HG02759 (cell line): Measurements from ENCODE around the gene PRAMEF13.
"Not testable (repeated sequence)": the region's sequence is repeated elsewhere in the genome, so short reads cannot be mapped to it uniquely, and the experiment has no call there.

Source experiments
- ATAC-seq: cut with Tn5 transposase; IDR thresholded peaks from one replicate; pipeline ENCODE4 v1.9.1; 2021; ENCODE audit warnings: mild to moderate bottlenecking, moderate library complexity; ENCODE audit not compliant: unreplicated experiment

The PRAMEF13 gene

DNA sequence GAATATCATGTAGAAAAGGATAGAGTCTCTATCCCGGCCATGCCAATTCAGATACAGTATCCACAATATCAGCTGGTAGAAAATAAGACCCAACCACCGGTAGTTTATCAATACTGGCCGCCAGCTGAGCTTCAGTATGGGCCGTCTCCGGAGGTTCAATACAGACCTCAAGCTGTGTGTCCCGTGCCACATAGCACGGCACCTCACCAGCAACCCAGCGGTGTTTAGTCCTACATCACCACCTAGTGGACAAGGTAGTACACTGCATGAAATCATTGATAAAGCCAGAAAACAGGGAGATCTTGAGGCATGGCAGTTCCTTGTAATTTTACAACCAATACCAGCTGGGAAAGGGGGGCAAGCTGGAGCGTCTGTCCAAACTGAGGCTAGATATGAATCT, 7.5 kb upstream of the PRAMEF13 start:
- ATAC-seq: not testable (repeated sequence)

DNA sequence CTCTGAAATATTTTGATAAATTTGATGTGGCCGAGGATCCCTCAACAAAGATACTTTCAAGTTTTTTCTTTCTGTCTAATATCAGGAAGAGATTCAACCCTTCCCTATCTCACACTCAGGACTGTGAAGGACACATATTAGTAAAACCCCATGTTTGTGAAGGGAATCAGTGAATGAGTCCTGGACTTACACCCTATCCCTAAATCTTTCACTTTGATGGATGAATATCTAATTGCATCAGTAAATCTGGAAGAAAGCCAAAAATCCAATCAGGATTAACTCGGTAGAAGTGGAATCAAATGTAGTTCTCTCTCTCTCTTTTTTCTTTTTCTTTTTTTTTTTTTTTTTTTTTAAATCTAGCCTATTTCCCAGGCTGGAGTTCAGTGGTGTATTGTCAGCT, 29.7 kb downstream of the PRAMEF13 start, which contains the start of gene PRAMEF9:
TSS of gene PRAMEF9 (plus strand) at position 301 of the 400 bp plus-strand sequence. CDS start 3,433 bp downstream, outside the sequence.
- not testable (repeated sequence) for ATAC-seq

DNA sequence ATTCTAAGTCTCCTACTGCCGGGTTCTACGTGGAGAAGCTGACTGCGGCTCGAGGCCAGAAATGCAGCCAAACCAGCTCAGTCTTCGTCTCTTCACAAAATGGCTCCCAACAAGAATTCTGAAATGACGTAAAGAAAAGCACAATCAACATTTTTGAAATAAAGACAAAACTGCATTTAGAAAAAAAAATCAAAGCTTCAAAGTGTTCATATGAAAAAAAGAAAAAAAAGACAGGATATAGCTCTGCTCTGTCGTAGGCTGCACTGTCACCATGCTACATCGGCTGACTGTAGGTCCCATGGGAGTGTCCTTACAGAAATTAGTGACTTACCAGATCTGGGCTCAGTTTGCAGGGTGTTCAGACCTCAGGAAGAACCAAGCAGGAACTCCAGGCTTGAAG, 35.7 kb downstream of the PRAMEF13 start, which contains the start of gene HNRNPCL4:
TSS of gene HNRNPCL4 (minus strand) at position 101 of the 400 bp plus-strand sequence. CDS start 164 bp downstream, outside the sequence.
- not testable (repeated sequence) for ATAC-seq

DNA sequence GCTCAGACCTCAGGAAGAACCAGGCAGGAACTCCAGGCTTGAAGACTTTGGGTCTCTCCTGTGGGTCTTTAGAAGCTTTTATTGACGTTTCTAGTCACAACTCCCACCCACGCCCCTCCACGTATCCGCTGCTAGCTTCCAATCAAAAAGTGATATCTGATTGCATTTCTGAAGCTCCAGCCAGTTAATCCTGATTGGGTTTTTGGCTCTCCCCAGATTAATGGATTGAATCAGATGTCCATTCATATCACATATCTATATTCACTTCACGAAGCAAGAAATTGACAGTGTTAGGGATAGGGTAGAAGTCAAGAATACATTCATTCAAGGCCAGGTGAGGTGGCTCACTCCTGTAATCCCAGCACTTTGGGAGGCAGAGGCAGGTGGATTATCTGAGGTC, 45.3 kb downstream of the PRAMEF13 start, which contains the start of gene PRAMEF26:
TSS of gene PRAMEF26 (minus strand) at position 101 of the 400 bp plus-strand sequence. CDS start 2,914 bp downstream, outside the sequence.
- not testable (repeated sequence) for ATAC-seq
